ENCODE results near the gene AGXT.

GRCh38 chr2:240855670-240856069 lies 13.0 kb upstream of the AGXT start:
- TF ChIP-seq CTCF (IDR thresholded peaks at IDR 0.05 in 8 of 11, conservative IDR thresholded peaks at IDR 0.05 in 3 of 11) (no peak), POLR2A (IDR thresholded peaks at IDR 0.05) (no peak), POLR2AphosphoS5 (IDR thresholded peaks at IDR 0.05) (no peak)
